ENCODE measurements around the gene ZFP3.
"Not testable (repeated sequence)": the region's sequence is repeated elsewhere in the genome, so short reads cannot be mapped to it uniquely, and the experiment has no call there.

Gene ZFP3

DNA sequence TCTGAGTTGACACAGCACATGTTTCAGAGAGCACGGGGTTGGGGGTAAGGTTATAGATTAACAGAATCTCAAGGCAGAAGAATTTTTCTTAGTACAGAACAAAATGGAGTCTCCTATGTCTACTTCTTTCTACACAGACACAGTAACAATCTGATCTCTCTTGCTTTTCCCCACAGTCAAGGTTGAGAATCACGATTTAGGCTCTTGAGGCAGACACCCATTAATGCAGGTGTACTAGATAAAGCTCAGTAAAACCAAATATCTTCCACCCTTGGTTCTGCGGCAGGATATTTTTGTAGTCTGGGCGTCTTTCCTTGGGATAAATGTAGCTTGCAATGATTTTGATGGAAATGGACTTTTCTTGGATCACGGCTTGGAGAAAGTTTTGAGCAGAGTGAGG lies 2.8 kb upstream of the ZFP3 start:
- DNase-seq; H3K27me3 ChIP-seq (replicated peaks; ENCODE audit: control insufficient read depth, insufficient read depth, low read length, poor library complexity, severe bottlenecking); H3K36me3 ChIP-seq (ENCODE audit: control insufficient read depth, insufficient read depth, low read length); H3K4me3 ChIP-seq (ENCODE audit: insufficient read depth, low read depth, low read length, poor library complexity, severe bottlenecking); H3K27ac ChIP-seq (ENCODE audit: insufficient read depth, low read length, poor library complexity, severe bottlenecking); H3K9me3 ChIP-seq (ENCODE audit: control insufficient read depth, low read length): not testable (repeated sequence)
- peaks cover 10% of the 10 kb centered on the region for H3K4me1 ChIP-seq (ENCODE audit: control insufficient read depth, insufficient read depth, low read length, poor library complexity, severe bottlenecking)

DNA sequence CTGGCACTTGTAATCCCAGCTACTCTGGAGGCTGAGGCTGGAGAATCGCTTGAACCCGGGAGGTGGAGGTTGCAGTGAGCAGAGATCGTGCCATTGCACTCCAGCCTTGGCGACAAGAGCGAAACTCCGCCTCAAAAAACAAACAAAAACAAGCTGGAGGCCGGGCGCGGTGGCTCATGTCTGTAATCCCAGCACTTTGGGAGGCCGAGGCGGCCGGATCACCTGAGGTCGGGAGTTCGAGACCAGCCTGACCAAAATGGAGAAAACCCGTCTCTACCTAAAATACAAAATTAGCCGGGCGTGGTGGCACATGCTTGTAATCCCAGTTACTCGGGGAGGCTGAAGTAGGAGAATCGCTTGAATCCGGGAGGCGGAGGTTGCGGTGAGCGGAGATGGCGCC lies 992 bp upstream of the ZFP3 start:
- H3K4me1 ChIP-seq (ENCODE audit: control insufficient read depth, insufficient read depth, low read length, poor library complexity, severe bottlenecking) = peaks cover 10% of the 10 kb centered on the region
- H3K9me3 ChIP-seq (ENCODE audit: control insufficient read depth, low read length); DNase-seq; H3K27ac ChIP-seq (ENCODE audit: insufficient read depth, low read length, poor library complexity, severe bottlenecking); H3K4me3 ChIP-seq (ENCODE audit: insufficient read depth, low read depth, low read length, poor library complexity, severe bottlenecking); H3K36me3 ChIP-seq (ENCODE audit: control insufficient read depth, insufficient read depth, low read length); H3K27me3 ChIP-seq (replicated peaks; ENCODE audit: control insufficient read depth, insufficient read depth, low read length, poor library complexity, severe bottlenecking): not testable (repeated sequence)

DNA sequence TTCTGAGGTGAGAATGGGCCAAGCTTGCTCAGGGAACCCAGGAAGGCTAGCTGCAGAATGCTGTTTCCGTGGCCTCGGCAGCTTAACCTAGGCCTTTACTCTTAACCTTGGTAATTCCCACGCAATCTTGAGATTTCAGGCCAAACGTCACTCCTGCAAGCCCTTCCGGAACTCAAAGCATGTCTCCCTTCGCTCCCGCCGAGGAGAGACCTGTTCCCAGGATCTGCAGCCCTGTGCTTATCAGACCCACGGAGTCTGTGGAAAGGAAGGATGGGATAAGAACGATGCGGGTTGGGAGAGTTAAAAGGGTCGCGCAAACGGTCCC lies 524 bp upstream of the ZFP3 start:
- Histone ChIP-seq H3K4me3 (ENCODE audit: insufficient read depth, low read depth, low read length, poor library complexity, severe bottlenecking) (peak overlapping the region; percentile 65), H3K4me1 (ENCODE audit: control insufficient read depth, insufficient read depth, low read length, poor library complexity, severe bottlenecking) (peaks cover 10% of the 10 kb centered on the region), H3K9me3 (ENCODE audit: control insufficient read depth, low read length) (no peaks in the 10 kb centered on the region), H3K36me3 (ENCODE audit: control insufficient read depth, insufficient read depth, low read length) (no peaks in the 10 kb centered on the region), H3K27me3 (replicated peaks; ENCODE audit: control insufficient read depth, insufficient read depth, low read length, poor library complexity, severe bottlenecking) (no peaks in the 10 kb centered on the region), H3K27ac (ENCODE audit: insufficient read depth, low read length, poor library complexity, severe bottlenecking) (peak overlapping the region; percentile 59)
- DNase-seq = no peak

DNA sequence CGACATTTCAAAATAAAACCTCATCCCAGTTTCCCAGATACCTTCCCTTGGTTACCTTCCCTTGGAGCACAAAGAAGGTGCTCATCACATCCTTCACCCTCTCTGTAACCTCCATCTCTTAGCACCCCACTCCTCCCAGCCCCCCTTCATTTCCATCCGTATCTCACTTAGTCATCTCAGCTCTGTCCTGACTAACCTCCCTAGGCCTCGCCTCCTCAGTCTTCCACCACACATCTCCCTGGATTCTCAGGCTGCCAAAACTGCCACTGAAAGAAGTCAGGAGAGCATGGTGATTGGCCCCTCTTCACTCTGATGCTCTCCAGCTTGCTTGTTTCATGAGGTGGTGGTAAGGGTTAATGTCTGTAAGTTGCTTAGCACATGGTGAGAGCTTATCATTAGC lies 2.3 kb downstream of the ZFP3 start:
- DNase-seq = no peak
- no peaks in the 10 kb centered on the region for H3K36me3 ChIP-seq (ENCODE audit: control insufficient read depth, insufficient read depth, low read length)
- H3K27me3 ChIP-seq (replicated peaks; ENCODE audit: control insufficient read depth, insufficient read depth, low read length, poor library complexity, severe bottlenecking) = no peaks in the 10 kb centered on the region
- H3K27ac ChIP-seq (ENCODE audit: insufficient read depth, low read length, poor library complexity, severe bottlenecking) = no peak overlapping the region
- peaks cover 1% of the 10 kb centered on the region for H3K9me3 ChIP-seq (ENCODE audit: control insufficient read depth, low read length)
- H3K4me3 ChIP-seq (ENCODE audit: insufficient read depth, low read depth, low read length, poor library complexity, severe bottlenecking) = no peak overlapping the region
- peaks cover 10% of the 10 kb centered on the region for H3K4me1 ChIP-seq (ENCODE audit: control insufficient read depth, insufficient read depth, low read length, poor library complexity, severe bottlenecking)

DNA sequence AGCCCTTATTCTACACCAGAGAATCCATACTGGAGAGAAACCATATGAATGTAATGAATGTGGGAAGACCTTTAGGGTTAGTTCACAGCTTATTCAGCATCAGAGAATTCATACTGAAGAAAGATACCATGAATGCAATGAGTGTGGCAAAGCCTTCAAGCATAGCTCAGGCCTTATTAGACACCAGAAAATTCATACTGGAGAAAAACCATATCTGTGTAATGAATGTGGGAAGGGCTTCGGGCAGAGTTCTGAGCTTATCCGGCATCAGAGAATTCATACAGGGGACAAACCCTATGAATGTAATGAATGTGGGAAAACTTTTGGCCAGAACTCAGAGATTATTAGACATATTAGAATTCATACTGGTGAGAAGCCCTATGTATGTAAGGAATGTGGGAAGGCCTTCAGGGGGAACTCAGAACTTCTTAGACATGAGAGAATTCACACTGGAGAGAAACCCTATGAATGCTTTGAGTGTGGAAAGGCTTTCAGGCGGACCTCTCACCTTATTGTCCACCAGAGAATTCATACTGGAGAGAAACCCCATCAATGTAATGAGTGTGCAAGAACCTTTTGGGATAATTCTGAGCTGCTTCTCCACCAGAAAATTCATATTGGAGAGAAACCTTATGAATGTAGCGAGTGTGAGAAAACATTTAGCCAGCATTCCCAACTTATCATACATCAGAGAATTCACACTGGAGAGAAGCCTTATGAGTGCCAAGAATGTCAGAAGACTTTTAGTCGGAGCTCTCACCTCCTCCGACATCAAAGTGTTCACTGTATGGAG lies 14.1 kb downstream of the ZFP3 start:
- Histone ChIP-seq H3K9me3 (ENCODE audit: control insufficient read depth, low read length) (peaks cover 77% of the 10 kb centered on the region), H3K36me3 (ENCODE audit: control insufficient read depth, insufficient read depth, low read length) (peaks cover 50% of the 10 kb centered on the region), H3K27me3 (replicated peaks; ENCODE audit: control insufficient read depth, insufficient read depth, low read length, poor library complexity, severe bottlenecking) (no peaks in the 10 kb centered on the region), H3K4me3 (ENCODE audit: insufficient read depth, low read depth, low read length, poor library complexity, severe bottlenecking) (no peak overlapping the region), H3K4me1 (ENCODE audit: control insufficient read depth, insufficient read depth, low read length, poor library complexity, severe bottlenecking) (no peaks in the 10 kb centered on the region), H3K27ac (ENCODE audit: insufficient read depth, low read length, poor library complexity, severe bottlenecking) (no peak overlapping the region)
- DNase-seq = no peak

DNA sequence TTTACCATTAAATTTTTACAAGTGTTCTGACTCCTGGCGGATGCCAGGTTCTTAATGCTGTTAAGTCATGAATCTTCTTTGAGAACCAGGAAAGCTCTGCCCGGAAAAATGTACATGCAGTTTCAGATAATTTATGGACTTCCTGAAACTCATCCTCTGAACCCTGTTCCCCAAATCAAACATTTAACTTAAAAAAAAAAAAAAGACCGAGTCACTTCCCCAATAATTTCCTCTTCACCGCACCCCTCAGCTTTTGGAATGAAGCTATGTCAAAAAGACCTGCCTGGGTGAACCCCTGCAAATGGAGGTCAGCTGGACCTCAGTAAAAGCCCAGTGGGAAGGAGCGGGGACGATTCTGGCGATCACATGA lies 18.4 kb downstream of the ZFP3 start:
- H3K4me1 ChIP-seq (ENCODE audit: control insufficient read depth, insufficient read depth, low read length, poor library complexity, severe bottlenecking) = no peaks in the 10 kb centered on the region
- peaks cover 56% of the 10 kb centered on the region for H3K9me3 ChIP-seq (ENCODE audit: control insufficient read depth, low read length)
- H3K27ac ChIP-seq (ENCODE audit: insufficient read depth, low read length, poor library complexity, severe bottlenecking) = no peak overlapping the region
- peak overlapping the region; percentile 40 for H3K4me3 ChIP-seq (ENCODE audit: insufficient read depth, low read depth, low read length, poor library complexity, severe bottlenecking)
- H3K36me3 ChIP-seq (ENCODE audit: control insufficient read depth, insufficient read depth, low read length) = peaks cover 11% of the 10 kb centered on the region
- no peak for DNase-seq
- H3K27me3 ChIP-seq (replicated peaks; ENCODE audit: control insufficient read depth, insufficient read depth, low read length, poor library complexity, severe bottlenecking) = peaks cover 5% of the 10 kb centered on the region

DNA sequence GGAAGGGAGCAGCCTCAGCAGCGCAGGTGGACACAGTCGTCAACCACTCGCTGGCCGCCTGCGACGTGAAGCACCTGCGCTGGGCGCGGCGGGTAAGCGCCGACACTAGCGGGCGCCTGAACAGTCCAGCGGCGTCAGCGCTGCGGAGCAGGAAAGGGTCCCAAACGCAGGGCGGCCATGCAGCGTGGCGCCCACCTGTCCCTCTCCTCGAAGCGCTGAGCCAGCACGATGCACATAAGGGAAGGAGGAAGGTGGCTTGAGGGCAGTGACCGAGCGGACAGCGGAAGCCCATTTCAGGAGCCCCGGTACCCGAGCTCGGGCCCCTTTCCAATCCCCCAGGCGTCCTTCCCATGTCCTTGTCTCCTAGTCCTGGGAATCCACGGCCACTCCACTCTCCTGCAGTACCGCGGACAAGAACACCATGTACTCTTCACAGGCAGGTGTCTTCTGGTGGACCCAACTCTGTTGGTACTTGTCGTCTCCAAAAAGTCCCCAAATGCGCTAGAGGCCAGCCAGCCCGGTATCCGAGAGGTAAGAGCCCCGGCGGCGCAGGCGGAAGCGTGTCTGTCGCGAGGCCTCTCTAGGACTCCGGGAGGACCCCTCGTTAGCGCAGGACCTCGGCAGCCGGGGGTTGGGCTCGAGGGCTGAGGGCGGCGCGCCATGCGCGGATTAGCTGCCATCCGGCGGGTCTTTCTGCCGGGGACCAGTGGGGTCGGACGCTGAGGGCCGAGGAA lies 19.0 kb downstream of the ZFP3 start:
- peaks cover 51% of the 10 kb centered on the region for H3K9me3 ChIP-seq (ENCODE audit: control insufficient read depth, low read length)

DNA sequence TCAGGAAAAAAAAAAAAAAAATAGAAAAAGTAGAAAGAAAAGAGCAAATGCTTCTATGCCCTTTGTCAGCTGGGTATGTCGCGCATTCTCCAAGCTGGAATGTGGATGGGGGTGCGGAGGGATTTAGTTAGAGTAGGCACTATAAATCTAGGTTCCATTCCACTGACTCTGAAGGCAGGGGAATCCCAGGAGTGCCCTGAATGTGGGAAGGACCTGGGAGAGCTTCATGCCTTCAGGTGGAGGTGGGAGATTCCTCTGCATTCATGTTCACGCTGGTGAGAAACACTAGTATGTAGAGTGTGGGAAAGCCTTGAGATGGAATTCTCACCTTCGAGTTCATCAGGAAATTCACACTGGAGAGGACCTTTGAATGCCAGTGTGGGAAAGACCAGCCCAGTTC lies 21.0 kb downstream of the ZFP3 start:
- no peak for DNase-seq
- Histone ChIP-seq H3K27ac (ENCODE audit: insufficient read depth, low read length, poor library complexity, severe bottlenecking) (no peak overlapping the region), H3K9me3 (ENCODE audit: control insufficient read depth, low read length) (peaks cover 31% of the 10 kb centered on the region), H3K36me3 (ENCODE audit: control insufficient read depth, insufficient read depth, low read length) (no peaks in the 10 kb centered on the region), H3K27me3 (replicated peaks; ENCODE audit: control insufficient read depth, insufficient read depth, low read length, poor library complexity, severe bottlenecking) (peaks cover 5% of the 10 kb centered on the region), H3K4me3 (ENCODE audit: insufficient read depth, low read depth, low read length, poor library complexity, severe bottlenecking) (no peak overlapping the region), H3K4me1 (ENCODE audit: control insufficient read depth, insufficient read depth, low read length, poor library complexity, severe bottlenecking) (no peaks in the 10 kb centered on the region)

More for the DNA sequence above, 19.0 kb downstream of the ZFP3 start:
- no peak overlapping the region for H3K27ac ChIP-seq (ENCODE audit: insufficient read depth, low read length, poor library complexity, severe bottlenecking)
- no peaks in the 10 kb centered on the region for H3K4me1 ChIP-seq (ENCODE audit: control insufficient read depth, insufficient read depth, low read length, poor library complexity, severe bottlenecking)
- peak overlapping the region; percentile 40 for H3K4me3 ChIP-seq (ENCODE audit: insufficient read depth, low read depth, low read length, poor library complexity, severe bottlenecking)
- peaks cover 5% of the 10 kb centered on the region for H3K36me3 ChIP-seq (ENCODE audit: control insufficient read depth, insufficient read depth, low read length)
- peaks cover 5% of the 10 kb centered on the region for H3K27me3 ChIP-seq (replicated peaks; ENCODE audit: control insufficient read depth, insufficient read depth, low read length, poor library complexity, severe bottlenecking)
- no peak for DNase-seq

DNA sequence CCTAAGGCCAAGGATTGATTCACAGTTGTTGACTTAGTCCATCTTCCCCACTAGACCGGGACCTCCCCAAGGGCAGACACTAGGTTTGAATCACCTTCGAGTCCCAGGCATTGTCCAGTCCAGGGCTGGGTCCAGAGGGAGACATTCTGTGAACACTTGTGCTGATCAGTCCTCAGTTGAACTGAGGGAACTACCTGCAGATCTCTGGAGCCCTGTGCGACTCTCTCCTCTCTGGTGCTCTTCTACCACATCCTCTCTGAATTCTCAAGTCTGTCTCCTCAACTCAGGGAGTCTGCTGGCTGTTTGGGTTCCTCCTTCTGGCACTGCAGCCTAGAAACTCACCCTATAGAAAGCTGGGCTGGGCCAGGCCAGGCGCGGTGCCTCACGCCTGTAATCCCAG lies 22.6 kb downstream of the ZFP3 start:
- no peak for DNase-seq

DNA sequence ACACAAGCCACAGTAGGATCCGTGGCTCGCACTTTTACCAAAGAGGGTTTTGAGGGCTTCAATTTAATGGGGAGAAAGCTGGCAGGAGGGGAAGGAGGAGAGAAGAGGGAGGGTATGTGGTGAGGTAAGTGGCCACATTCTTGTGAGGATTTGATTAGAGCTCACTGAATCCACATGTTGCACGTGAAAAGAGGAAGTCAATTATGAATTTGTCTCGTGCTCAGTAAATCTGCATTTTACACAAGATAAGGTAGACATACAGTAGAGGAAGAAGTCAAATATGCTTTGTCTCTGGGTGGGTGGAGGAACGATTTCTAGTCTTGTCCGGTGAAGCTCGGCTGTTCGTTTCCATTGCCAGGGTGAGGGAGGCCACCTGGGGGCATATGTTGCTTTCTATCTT lies 32.5 kb downstream of the ZFP3 start:
- Histone ChIP-seq H3K27me3 (replicated peaks; ENCODE audit: control insufficient read depth, insufficient read depth, low read length, poor library complexity, severe bottlenecking) (no peaks in the 10 kb centered on the region), H3K27ac (ENCODE audit: insufficient read depth, low read length, poor library complexity, severe bottlenecking) (no peak overlapping the region), H3K9me3 (ENCODE audit: control insufficient read depth, low read length) (no peaks in the 10 kb centered on the region), H3K4me3 (ENCODE audit: insufficient read depth, low read depth, low read length, poor library complexity, severe bottlenecking) (peak overlapping the region; percentile 96), H3K4me1 (ENCODE audit: control insufficient read depth, insufficient read depth, low read length, poor library complexity, severe bottlenecking) (peaks cover 10% of the 10 kb centered on the region), H3K36me3 (ENCODE audit: control insufficient read depth, insufficient read depth, low read length) (peaks cover 10% of the 10 kb centered on the region)
- DNase-seq = no peak

More for the DNA sequence above, 22.6 kb downstream of the ZFP3 start:
- Histone ChIP-seq H3K9me3 (ENCODE audit: control insufficient read depth, low read length) (peaks cover 17% of the 10 kb centered on the region), H3K27me3 (replicated peaks; ENCODE audit: control insufficient read depth, insufficient read depth, low read length, poor library complexity, severe bottlenecking) (peaks cover 5% of the 10 kb centered on the region), H3K4me1 (ENCODE audit: control insufficient read depth, insufficient read depth, low read length, poor library complexity, severe bottlenecking) (no peaks in the 10 kb centered on the region), H3K27ac (ENCODE audit: insufficient read depth, low read length, poor library complexity, severe bottlenecking) (no peak overlapping the region), H3K36me3 (ENCODE audit: control insufficient read depth, insufficient read depth, low read length) (no peaks in the 10 kb centered on the region), H3K4me3 (ENCODE audit: insufficient read depth, low read depth, low read length, poor library complexity, severe bottlenecking) (no peak overlapping the region)

All from effector memory CD4-positive, alpha-beta T cell (primary cell).